GM12891 (cell line): Measurements from ENCODE around the gene TSPO.

Experiments used
- POLR2A ChIP-seq: IDR thresholded peaks from 2 replicates; pipeline ENCODE4 v1.6.1; 2011; ENCODE audit warnings: low read depth, low read length, control low read depth
- POLR2AphosphoS5 ChIP-seq: IDR thresholded peaks from 2 replicates; pipeline ENCODE4 v1.6.1; 2011; ENCODE audit warnings: low read depth, low read length, control low read depth
- TAF1 ChIP-seq: IDR thresholded peaks from 2 replicates; pipeline ENCODE4 v1.6.1; 2011; ENCODE audit warnings: low read depth, low read length, control low read depth

- TF ChIP-seq POLR2AphosphoS5 (no peak), POLR2A (no peak), TAF1 (no peak)
Measured at GRCh38 chr22:43168471-43169309, 17.3 kb downstream of the TSPO start.
